Esophagus muscularis mucosa (tissue), 4 donors: Measurements from ENCODE around the gene PLCH2. TPM values are rescaled to one million over a fixed set of nuclear protein-coding genes. Genes with fewer than 3 reads are reported as not detected.

Source experiments
- DNase-seq: peaks from one replicate; pipeline ENCODE4 v3.0.0-alpha.2; 2017; ENCODE audit errors: extremely low spot score
- H3K27ac ChIP-seq, 4 donors: fragments of 200-600 bp; sonication (generic); replicated peaks in 1 of 4; 1 replicate in 3 of 4; 2 replicates in 1 of 4; pipeline ENCODE4 v1.5.1; 2016 to 2019; ENCODE audit warnings: mild to moderate bottlenecking in 1 of 4
- H3K27me3 ChIP-seq, 4 donors: fragments of 200-600 bp; sonication (generic); one replicate each; pipeline versions ENCODE4 v1.5.1 to v1.6.0; 2016 to 2019
- H3K36me3 ChIP-seq, 4 donors: fragments of 200-600 bp; sonication (generic); one replicate each; pipeline ENCODE4 v1.5.1; 2016 to 2019
- H3K4me1 ChIP-seq, 4 donors: fragments of 200-600 bp; sonication (generic); one replicate each; pipeline ENCODE4 v1.5.1; 2016 to 2019
- H3K4me3 ChIP-seq, 4 donors: fragments of 200-600 bp; sonication (generic); 1 replicate in 2 of 4; 2 replicates in 2 of 4; pipeline ENCODE4 v1.5.1; 2016 to 2019; ENCODE audit warnings: mild to moderate bottlenecking in 4 of 4, moderate library complexity in 1 of 4
- H3K9me3 ChIP-seq, 4 donors: fragments of 200-600 bp; sonication (generic); 1 replicate in 3 of 4; 2 replicates in 1 of 4; pipeline ENCODE4 v1.5.1; 2016 to 2019
- CTCF ChIP-seq, 3 experiments: fragments of 200-600 bp in 2 of 3; fragments of 450-650 bp in 1 of 3; sonication (generic) in 2 of 3; IDR thresholded peaks; one replicate each; pipeline ENCODE4 v1.5.1; 2017 to 2019; ENCODE audit warnings: antibody characterized with exemption in 3 of 3, mild to moderate bottlenecking in 2 of 3, moderate library complexity in 1 of 3
- EP300 ChIP-seq: sonication (generic); formaldehyde crosslinking; IDR thresholded peaks from one replicate; pipeline ENCODE4 v1.6.1; 2017; ENCODE audit warnings: antibody characterized with exemption
- POLR2A ChIP-seq: fragments of 450-650 bp; IDR thresholded peaks from one replicate; pipeline ENCODE4 v1.6.1; 2017; ENCODE audit warnings: antibody characterized with exemption, moderate library complexity, mild to moderate bottlenecking, low read depth
- POLR2AphosphoS5 ChIP-seq, 2 donors: sonication (generic); formaldehyde crosslinking; IDR thresholded peaks; one replicate each; pipeline ENCODE4 v1.6.1; 2017; ENCODE audit warnings: antibody characterized with exemption in 2 of 2
- WGBS: methylation state at CpG from one replicate; pipeline ENCODE4 v1.1.5; 2018; 5-methylcytosine and 5-hydroxymethylcytosine counted together
- intact Hi-C: fragments of 100-400 bp; cut with DNase I; formaldehyde crosslinking; loops from one replicate; pipeline ENCODE4 v1.15.1; 2023
- total RNA-seq, 4 donors: library from RNA; depleted of rRNA; stranded (reverse); fragments of >200 nt; gene quantifications; one replicate each; pipeline versions ENCODE4 v1.1.0 to v1.2.1, GENCODE V29; 2016

PLCH2 gene
- total RNA-seq, 4 donors from 2014 or later = 0.06 to 0.42 (median 0.26) TPM

GRCh38 chr1:2443277-2444137, 32.6 kb upstream of the PLCH2 start:
- TF ChIP-seq POLR2AphosphoS5 (IDR thresholded peaks at IDR 0.05) (no peak), POLR2A (no peak), CTCF (IDR thresholded peaks at IDR 0.05) (no peak), EP300 (no peak)
- intact Hi-C loops = no loop called here

GRCh38 chr1:2444138-2444591, 31.9 kb upstream of the PLCH2 start:
- Histone ChIP-seq H3K27ac (no peak overlapping the region), H3K27me3 (peaks cover 0 to 98% (median 26%) of the 10 kb centered on the region in 4 donors), H3K36me3 (no peaks in the 10 kb centered on the region), H3K4me3 (no peak overlapping the region), H3K9me3 (no peaks in the 10 kb centered on the region), H3K4me1 (peaks cover 0 to 13% (median 2%) of the 10 kb centered on the region in 4 donors)
- DNase-seq = no peak
- intact Hi-C loops = no loop called here
- no peak for TF ChIP-seq POLR2AphosphoS5 (IDR thresholded peaks at IDR 0.05)
- TF ChIP-seq CTCF (IDR thresholded peaks at IDR 0.05) = no peak
- no peak for TF ChIP-seq POLR2A
- TF ChIP-seq EP300 = no peak
- 46% methylated on average over 2 of the region's 27 CpGs for WGBS

More at GRCh38 chr1:2443277-2444137, 32.6 kb upstream of the PLCH2 start:
- H3K36me3 ChIP-seq = no peaks in the 10 kb centered on the region
- peaks cover 0 to 13% (median 2%) of the 10 kb centered on the region in 4 donors for H3K4me1 ChIP-seq
- no peak overlapping the region for H3K27ac ChIP-seq
- no peak overlapping the region for H3K4me3 ChIP-seq
- no peaks in the 10 kb centered on the region for H3K9me3 ChIP-seq
- H3K27me3 ChIP-seq = peaks cover 0 to 98% (median 26%) of the 10 kb centered on the region in 4 donors
- no peak for DNase-seq
- no CpG with 5 or more reads among the region's 107 CpGs for WGBS

GRCh38 chr1:2445162-2445822, 30.8 kb upstream of the PLCH2 start:
- Histone ChIP-seq H3K27me3 (peaks cover 0 to 97% (median 26%) of the 10 kb centered on the region in 4 donors), H3K9me3 (no peaks in the 10 kb centered on the region), H3K4me3 (no peak overlapping the region), H3K36me3 (no peaks in the 10 kb centered on the region), H3K4me1 (peaks cover 0 to 13% (median 2%) of the 10 kb centered on the region in 4 donors), H3K27ac (no peak overlapping the region)
- WGBS = 82% methylated on average over 8 of the region's 16 CpGs
- intact Hi-C loops = no loop called here
- no peak for DNase-seq
- TF ChIP-seq CTCF (IDR thresholded peaks at IDR 0.05) (no peak), EP300 (no peak), POLR2AphosphoS5 (IDR thresholded peaks at IDR 0.05) (no peak), POLR2A (no peak)

GRCh38 chr1:2445823-2446215, 30.3 kb upstream of the PLCH2 start:
- intact Hi-C loops = no loop called here
- DNase-seq = no peak
- peaks cover 0 to 97% (median 26%) of the 10 kb centered on the region in 4 donors for H3K27me3 ChIP-seq
- peaks cover 0 to 13% (median 2%) of the 10 kb centered on the region in 4 donors for H3K4me1 ChIP-seq
- no peak for TF ChIP-seq POLR2A
- TF ChIP-seq CTCF (IDR thresholded peaks at IDR 0.05) = no peak
- TF ChIP-seq POLR2AphosphoS5 (IDR thresholded peaks at IDR 0.05) = no peak
- TF ChIP-seq EP300 = no peak
- H3K27ac ChIP-seq = no peak overlapping the region
- no peak overlapping the region for H3K4me3 ChIP-seq
- WGBS = 92% methylated on average over 4 of the region's 15 CpGs
- H3K36me3 ChIP-seq = no peaks in the 10 kb centered on the region
- no peaks in the 10 kb centered on the region for H3K9me3 ChIP-seq
